ENCODE results near the gene GLUD2.
"Not testable (repeated sequence)": the region's sequence is repeated elsewhere in the genome, so short reads cannot be mapped to it uniquely, and the experiment has no call there.

The GLUD2 gene

DNA sequence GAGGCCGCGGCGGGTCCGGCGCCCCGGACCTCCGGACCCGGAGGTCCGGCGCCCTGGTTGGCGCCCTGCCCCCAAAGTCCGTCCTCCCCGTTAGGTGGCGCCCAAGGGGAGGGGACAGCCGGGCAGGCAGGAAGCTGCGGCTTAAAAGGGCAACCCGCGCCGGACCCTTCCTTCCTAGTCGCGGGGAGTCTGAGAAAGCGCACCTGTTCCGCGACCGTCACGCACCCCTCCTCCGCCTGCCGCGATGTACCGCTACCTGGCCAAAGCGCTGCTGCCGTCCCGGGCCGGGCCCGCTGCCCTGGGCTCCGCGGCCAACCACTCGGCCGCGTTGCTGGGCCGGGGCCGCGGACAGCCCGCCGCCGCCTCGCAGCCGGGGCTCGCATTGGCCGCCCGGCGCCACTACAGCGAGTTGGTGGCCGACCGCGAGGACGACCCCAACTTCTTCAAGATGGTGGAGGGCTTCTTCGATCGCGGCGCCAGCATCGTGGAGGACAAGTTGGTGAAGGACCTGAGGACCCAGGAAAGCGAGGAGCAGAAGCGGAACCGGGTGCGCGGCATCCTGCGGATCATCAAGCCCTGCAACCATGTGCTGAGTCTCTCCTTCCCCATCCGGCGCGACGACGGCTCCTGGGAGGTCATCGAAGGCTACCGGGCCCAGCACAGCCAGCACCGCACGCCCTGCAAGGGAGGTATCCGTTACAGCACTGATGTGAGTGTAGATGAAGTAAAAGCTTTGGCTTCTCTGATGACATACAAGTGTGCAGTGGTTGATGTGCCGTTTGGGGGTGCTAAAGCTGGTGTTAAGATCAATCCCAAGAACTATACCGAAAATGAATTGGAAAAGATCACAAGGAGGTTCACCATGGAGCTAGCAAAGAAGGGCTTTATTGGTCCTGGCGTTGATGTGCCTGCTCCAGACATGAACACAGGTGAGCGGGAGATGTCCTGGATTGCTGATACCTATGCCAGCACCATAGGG, at the start of gene GLUD2:
Gene GLUD2 (plus strand): TSS at position 170 of the 979 bp plus-strand sequence. CDS start 75 bp downstream, at position 245.
- not testable (repeated sequence) for DNase-seq

- no peak for DNase-seq
Measured at GRCh38 chrX:120999413-120999812, 48.0 kb upstream of the GLUD2 start.

GRCh38 chrX:121000589-121000988, 46.8 kb upstream of the GLUD2 start:
- DNase-seq: no peak

GRCh38 chrX:121008920-121009319, 38.5 kb upstream of the GLUD2 start:
- no peak for DNase-seq

DNA sequence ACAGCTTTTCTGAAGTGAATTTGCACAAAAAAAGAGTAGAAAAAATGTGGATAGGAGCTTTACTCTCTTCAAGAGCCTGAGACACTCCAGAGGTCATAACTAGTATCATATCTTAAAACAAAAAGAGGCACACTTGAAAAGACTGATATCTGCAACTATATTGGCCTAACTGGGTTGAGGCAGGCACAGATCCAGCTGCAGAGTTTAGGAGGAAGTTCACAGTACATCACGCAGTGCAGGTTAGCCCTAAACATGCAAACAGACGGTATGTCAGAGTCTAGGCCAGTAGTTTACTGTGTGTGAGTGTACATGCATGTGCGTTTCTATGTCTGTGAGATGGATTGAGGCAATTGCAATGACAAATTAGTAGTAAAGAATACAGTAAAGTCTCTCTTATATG, 37.6 kb upstream of the GLUD2 start:
- no peak for DNase-seq

DNA sequence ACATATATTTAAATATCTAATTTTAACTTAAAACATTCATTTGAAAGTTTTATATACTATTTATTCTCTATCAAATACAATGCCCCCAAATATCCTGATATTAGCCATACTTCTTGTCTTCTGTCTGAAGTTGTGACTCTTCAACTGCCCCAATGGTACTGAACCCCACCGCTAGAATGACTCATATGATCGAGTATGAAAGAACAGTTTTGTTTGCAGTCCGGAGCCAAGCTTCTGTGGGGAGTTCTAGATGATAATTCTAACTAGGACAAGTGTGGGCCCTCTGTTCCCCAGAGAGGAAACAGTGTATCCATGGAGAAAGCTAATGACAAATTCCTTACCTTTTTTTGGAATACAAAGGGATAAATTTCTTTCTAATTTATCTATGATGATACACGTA, 37.2 kb upstream of the GLUD2 start:
- DNase-seq: no peak

- DNase-seq: no peak
Measured at GRCh38 chrX:121011254-121011653, 36.2 kb upstream of the GLUD2 start.

GRCh38 chrX:121013897-121014455, 33.4 kb upstream of the GLUD2 start:
- no peak for DNase-seq

- DNase-seq: no peak
Measured at GRCh38 chrX:121014826-121015225, 32.6 kb upstream of the GLUD2 start.

GRCh38 chrX:121028419-121028818, 19.0 kb upstream of the GLUD2 start:
- DNase-seq: no peak

DNA sequence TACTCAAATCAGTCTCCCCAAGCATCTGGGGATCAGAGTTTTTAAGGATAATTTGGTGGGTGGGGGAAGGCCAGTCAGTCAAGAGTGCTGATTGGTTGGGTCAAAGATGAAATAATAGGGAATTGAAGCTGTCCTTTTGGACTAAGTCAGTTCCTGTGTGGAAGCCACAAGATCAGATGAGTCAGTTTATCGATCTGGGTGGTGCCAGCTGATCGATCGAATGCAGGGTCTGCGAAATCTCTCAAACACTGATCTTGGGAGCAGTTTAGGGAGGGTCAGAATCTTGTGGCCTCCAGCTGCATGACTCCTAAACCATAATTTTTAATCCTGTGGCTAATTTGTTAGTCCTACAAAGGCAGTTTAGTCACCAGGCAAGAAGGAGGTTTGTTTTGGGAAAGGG, 17.3 kb upstream of the GLUD2 start:
- no peak for DNase-seq

DNA sequence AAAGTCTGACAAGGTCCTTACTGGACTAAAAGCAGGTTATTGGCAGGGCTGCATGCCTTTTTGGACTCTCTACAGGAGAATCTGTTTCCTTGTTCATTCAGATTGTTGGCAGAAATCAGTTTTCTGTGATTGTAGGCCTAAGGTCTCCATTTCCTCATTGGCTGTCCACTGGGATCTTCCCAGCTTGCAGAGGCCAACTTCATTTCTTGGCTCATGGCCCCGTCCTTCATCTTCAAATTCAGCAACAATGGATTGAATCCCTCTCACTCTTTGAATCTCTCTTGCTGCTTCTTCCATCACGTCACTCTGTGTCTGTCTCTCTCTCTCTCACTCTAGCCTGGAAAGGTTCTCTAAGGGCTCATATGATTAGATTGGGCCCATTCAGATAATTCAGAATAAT, 14.9 kb upstream of the GLUD2 start:
- no peak for DNase-seq

GRCh38 chrX:121036137-121036536, 11.3 kb upstream of the GLUD2 start:
- DNase-seq: no peak

- DNase-seq: no peak
Measured at GRCh38 chrX:121036951-121037350, 10.5 kb upstream of the GLUD2 start.

- DNase-seq: no peak
Measured at GRCh38 chrX:121050781-121051180, 3.4 kb downstream of the GLUD2 start.

DNA sequence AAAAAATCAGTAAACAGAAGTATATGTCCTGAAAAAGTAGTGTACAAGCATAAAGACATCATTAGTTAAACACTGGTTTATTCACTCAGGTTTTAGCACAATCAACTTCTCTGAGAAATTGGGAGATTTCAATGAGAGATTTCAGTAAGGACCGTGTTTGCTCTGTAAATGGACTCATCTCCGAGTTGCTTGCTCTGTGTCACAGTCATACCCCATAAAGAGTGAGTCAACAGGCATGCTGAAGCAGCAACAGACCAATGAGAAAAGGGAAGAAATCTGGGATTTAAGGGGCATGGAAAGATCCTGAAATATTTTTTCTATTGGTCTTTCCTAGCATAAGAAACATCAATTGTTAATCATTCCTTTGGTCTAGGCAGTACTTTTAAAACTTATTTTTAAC, 4.7 kb downstream of the GLUD2 start:
- DNase-seq: no peak

GRCh38 chrX:121062289-121062688, 14.9 kb downstream of the GLUD2 start:
- no peak for DNase-seq

DNA sequence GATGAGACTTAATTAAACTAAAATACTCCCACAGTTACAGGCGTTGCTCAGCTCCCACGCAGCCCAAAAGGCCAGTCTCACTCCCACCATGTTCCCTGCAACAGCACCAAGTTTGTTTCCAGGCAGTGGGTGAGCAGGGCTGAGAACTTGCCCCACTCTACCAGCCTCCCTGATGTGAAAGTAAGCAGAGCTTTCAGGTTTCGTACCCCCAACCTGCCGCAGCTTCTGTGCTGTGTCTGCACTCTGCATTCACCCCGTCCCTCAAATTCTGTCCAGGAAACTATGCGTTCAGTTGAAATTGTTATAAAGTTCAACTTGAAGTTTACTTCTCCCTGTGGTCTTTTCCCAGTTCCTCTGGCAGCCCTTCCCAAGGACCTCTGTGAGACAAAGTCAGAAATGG, 17.2 kb downstream of the GLUD2 start:
- no peak for DNase-seq

- not testable (repeated sequence) for DNase-seq
Measured at GRCh38 chrX:121084247-121084646, 36.8 kb downstream of the GLUD2 start.

- DNase-seq: no peak
Measured at GRCh38 chrX:121084903-121085611, 37.6 kb downstream of the GLUD2 start.

GRCh38 chrX:121085612-121086010, 38.2 kb downstream of the GLUD2 start:
- no peak for DNase-seq

DNA sequence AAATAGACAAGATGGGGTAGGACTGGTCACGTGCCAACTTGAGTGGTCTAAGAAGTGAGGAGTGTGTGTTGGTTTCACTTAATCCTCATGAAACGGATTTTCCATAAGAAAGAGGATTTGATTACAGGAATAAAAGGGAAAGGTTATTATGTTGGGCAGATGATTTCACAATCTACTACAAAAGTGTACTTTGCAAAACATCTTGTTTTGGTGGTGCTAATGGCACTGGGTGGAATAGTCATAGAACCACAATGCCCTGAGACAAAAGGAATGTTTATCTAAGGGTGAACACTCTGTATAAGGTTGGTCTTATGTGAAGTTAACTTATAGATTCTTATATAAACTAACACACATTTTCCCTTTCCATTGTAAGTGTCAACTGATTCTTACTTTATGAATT, 45.6 kb downstream of the GLUD2 start:
- DNase-seq: no peak

Data from NCI-H446 treated with DMSO at 0.1 percent for 48 hours (cell line).